ENCODE data around the gene RCE1. TPM values are rescaled to one million over a fixed set of nuclear protein-coding genes. Genes with fewer than 3 reads are reported as not detected.

RCE1 gene
- total RNA-seq, 1 donor, result 18.1 TPM

DNA sequence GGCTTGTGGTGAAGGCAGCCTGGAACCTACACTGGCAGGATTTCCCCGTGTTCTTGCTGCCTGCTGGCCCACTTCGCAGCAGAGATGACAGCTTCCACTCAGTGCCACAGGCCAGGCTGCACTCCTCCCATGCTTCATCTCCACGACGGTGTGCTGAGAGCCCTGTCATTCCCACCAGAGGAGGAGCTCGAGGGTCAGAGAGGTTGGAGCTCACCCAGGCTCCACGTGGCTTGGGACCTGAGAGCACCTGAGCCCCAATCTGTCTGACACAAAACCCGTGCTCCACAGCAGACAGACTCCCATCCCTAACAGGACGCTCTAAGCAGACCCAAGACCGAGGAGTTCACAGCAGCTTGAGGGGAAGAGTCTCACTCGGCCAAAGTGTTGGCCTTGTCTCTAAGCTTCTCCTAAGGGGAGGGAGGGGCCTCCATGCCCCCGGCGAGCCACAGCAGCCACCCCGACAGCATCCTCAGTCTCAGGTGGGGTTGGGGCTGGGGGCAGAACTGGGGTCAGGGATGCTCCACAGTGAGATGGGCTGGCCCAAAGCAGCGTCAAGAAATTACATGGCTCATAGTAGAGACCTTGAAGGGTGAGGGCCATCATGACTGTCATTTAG, 24.3 kb downstream of the RCE1 start:
- H4K20me1 ChIP-seq (ENCODE audit: insufficient read depth, low read length), result no peaks in the 10 kb centered on the region
- no peaks in the 10 kb centered on the region for H3K9me3 ChIP-seq (ENCODE audit: low read depth, low read length)
- peak; percentile 76 for DNase-seq (ENCODE audit: insufficient read length, low spot score, missing footprints)
- H2AFZ ChIP-seq (ENCODE audit: low read length), result no peak overlapping the region
- no peak overlapping the region for H3K4me3 ChIP-seq (ENCODE audit: insufficient read depth, low read length)
- H3K79me2 ChIP-seq (ENCODE audit: insufficient read depth, low read length), result no peaks in the 10 kb centered on the region
- no peaks in the 10 kb centered on the region for H3K36me3 ChIP-seq (ENCODE audit: insufficient read depth, low read length)
- H3K27me3 ChIP-seq (ENCODE audit: insufficient read depth, low read length), result no peaks in the 10 kb centered on the region
- TF ChIP-seq, protein P1, sequence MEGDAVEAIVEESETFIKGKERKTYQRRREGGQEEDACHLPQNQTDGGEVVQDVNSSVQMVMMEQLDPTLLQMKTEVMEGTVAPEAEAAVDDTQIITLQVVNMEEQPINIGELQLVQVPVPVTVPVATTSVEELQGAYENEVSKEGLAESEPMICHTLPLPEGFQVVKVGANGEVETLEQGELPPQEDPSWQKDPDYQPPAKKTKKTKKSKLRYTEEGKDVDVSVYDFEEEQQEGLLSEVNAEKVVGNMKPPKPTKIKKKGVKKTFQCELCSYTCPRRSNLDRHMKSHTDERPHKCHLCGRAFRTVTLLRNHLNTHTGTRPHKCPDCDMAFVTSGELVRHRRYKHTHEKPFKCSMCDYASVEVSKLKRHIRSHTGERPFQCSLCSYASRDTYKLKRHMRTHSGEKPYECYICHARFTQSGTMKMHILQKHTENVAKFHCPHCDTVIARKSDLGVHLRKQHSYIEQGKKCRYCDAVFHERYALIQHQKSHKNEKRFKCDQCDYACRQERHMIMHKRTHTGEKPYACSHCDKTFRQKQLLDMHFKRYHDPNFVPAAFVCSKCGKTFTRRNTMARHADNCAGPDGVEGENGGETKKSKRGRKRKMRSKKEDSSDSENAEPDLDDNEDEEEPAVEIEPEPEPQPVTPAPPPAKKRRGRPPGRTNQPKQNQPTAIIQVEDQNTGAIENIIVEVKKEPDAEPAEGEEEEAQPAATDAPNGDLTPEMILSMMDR (IDR thresholded peaks at IDR 0.05; ENCODE audit: extremely low read depth, low read depth, low read length), result no peak
- no peak overlapping the region for H3K4me2 ChIP-seq (ENCODE audit: insufficient read depth, low read length)
- H3K27ac ChIP-seq (ENCODE audit: low read depth, low read length), result no peak overlapping the region
- H3K4me1 ChIP-seq (ENCODE audit: insufficient read depth, low read length), result no peaks in the 10 kb centered on the region

DNA sequence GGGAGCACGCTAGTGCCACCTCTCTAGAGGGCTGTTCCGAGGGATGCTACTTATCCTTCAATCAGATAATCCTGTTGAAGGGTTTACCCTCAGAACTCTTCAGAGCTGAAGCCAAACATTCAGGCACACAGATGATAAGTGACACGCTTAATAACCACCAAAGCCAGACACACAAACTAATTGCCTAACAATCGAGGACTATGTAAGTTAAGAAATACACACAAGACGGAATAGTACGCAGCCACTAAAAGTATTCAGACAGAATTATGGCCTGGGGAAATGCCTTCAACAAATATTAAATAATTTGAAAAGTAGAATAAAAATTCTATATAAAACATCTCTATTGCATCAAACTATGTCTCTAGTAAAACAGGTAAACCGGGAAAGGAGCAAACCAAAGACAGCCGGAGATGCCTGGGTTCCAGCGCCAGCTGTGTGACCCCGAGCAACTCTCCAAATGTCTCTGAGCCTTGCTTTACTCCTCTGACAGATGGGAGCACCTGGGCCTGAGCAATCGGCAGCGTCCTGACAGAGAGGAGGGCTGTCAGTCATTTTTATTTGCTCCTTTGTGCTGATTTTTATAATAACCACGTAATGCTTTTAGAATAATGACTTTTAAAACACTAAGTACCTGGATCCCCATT, 25.0 kb downstream of the RCE1 start:
- Histone ChIP-seq H3K4me2 (ENCODE audit: insufficient read depth, low read length) (no peak overlapping the region), H3K36me3 (ENCODE audit: insufficient read depth, low read length) (no peaks in the 10 kb centered on the region), H2AFZ (ENCODE audit: low read length) (no peak overlapping the region), H3K4me1 (ENCODE audit: insufficient read depth, low read length) (no peaks in the 10 kb centered on the region), H3K79me2 (ENCODE audit: insufficient read depth, low read length) (no peaks in the 10 kb centered on the region), H3K27me3 (ENCODE audit: insufficient read depth, low read length) (no peaks in the 10 kb centered on the region), H3K27ac (ENCODE audit: low read depth, low read length) (no peak overlapping the region), H3K4me3 (ENCODE audit: insufficient read depth, low read length) (no peak overlapping the region), H4K20me1 (ENCODE audit: insufficient read depth, low read length) (no peaks in the 10 kb centered on the region), H3K9me3 (ENCODE audit: low read depth, low read length) (no peaks in the 10 kb centered on the region)
- TF ChIP-seq, protein P1 (IDR thresholded peaks at IDR 0.05; ENCODE audit: extremely low read depth, low read depth, low read length), result no peak
- peak; percentile 49 for DNase-seq (ENCODE audit: insufficient read length, low spot score, missing footprints)

DNA sequence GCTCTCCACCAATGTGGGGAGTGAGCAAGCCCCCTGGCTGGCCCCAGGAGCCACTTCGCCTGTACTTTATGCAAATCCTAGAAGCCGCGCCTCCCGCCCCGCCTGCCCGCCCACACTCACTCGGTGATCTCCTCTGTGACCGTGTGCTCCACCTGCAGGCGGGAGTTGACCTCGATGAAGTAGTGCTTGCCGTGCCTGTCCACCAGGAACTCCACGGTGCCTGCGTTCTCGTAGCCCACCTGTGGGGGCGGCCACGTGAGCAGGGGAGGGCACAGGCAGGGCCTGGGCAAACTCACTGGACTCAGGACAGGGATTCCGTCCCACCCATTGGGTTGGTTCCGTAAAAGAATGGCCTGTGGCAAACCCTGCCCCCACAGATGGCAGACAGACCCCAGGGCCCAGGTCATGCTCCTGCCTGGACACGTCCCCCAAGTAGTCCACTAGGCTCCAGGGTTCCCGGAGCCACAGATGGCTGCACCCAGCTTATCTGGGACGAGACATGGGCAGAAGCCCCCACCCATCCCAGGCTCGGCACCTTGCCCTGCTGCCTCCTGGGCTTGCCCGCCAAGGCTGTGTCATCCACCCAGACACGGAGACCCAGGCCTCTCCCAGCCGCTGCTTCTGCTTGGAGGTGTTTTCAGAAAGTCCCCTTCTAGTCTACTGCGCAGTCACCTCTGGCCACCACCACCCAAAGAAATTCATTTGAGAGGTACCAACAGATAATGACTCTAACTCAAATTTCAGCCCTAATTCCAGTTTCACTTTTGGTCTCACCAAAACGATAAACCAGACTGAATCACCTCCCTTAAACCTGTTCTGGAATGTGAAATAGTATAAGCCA, 25.7 kb downstream of the RCE1 start:
- no peaks in the 10 kb centered on the region for H3K36me3 ChIP-seq (ENCODE audit: insufficient read depth, low read length)
- H3K79me2 ChIP-seq (ENCODE audit: insufficient read depth, low read length), result no peaks in the 10 kb centered on the region
- DNase-seq (ENCODE audit: insufficient read length, low spot score, missing footprints), result peak; percentile 89
- no peaks in the 10 kb centered on the region for H3K9me3 ChIP-seq (ENCODE audit: low read depth, low read length)
- no peaks in the 10 kb centered on the region for H3K27me3 ChIP-seq (ENCODE audit: insufficient read depth, low read length)
- H4K20me1 ChIP-seq (ENCODE audit: insufficient read depth, low read length), result no peaks in the 10 kb centered on the region
- TF ChIP-seq, protein P1 (IDR thresholded peaks at IDR 0.05; ENCODE audit: extremely low read depth, low read depth, low read length), result no peak
- no peaks in the 10 kb centered on the region for H3K4me1 ChIP-seq (ENCODE audit: insufficient read depth, low read length)
- no peak overlapping the region for H3K4me2 ChIP-seq (ENCODE audit: insufficient read depth, low read length)
- H3K4me3 ChIP-seq (ENCODE audit: insufficient read depth, low read length), result no peak overlapping the region
- H3K27ac ChIP-seq (ENCODE audit: low read depth, low read length), result no peak overlapping the region
- H2AFZ ChIP-seq (ENCODE audit: low read length), result no peak overlapping the region

DNA sequence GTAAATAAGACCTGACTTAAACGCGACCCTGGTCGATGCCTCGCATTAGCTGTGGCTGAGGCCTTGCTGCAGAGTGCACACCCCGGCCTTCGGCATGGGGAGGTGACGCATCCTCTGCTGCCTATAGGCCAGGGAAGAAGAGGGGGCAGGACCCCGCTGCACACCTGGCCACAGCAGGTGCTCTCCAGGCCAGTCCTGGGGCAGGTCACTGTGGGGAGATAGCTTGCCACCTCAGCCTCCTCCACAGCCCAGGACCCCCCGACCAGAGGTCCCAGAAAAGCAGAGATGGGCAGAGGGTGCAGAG, 26.3 kb downstream of the RCE1 start:
- H3K4me1 ChIP-seq (ENCODE audit: insufficient read depth, low read length), result no peaks in the 10 kb centered on the region
- H3K79me2 ChIP-seq (ENCODE audit: insufficient read depth, low read length), result no peaks in the 10 kb centered on the region
- H3K9me3 ChIP-seq (ENCODE audit: low read depth, low read length), result no peaks in the 10 kb centered on the region
- DNase-seq (ENCODE audit: insufficient read length, low spot score, missing footprints), result peak; percentile 61
- no peaks in the 10 kb centered on the region for H3K36me3 ChIP-seq (ENCODE audit: insufficient read depth, low read length)
- TF ChIP-seq, protein P1 (IDR thresholded peaks at IDR 0.05; ENCODE audit: extremely low read depth, low read depth, low read length), result no peak
- H2AFZ ChIP-seq (ENCODE audit: low read length), result no peak overlapping the region
- no peaks in the 10 kb centered on the region for H3K27me3 ChIP-seq (ENCODE audit: insufficient read depth, low read length)
- H3K4me2 ChIP-seq (ENCODE audit: insufficient read depth, low read length), result no peak overlapping the region
- no peak overlapping the region for H3K27ac ChIP-seq (ENCODE audit: low read depth, low read length)
- H3K4me3 ChIP-seq (ENCODE audit: insufficient read depth, low read length), result no peak overlapping the region
- no peaks in the 10 kb centered on the region for H4K20me1 ChIP-seq (ENCODE audit: insufficient read depth, low read length)
